Astrocyte (in vitro differentiated cells and primary cell): ENCODE results near the gene TNKS1BP1.

Experiments
- EZH2 ChIP-seq: IDR thresholded peaks from 2 replicates; pipeline ENCODE4 v1.6.1; 2012; ENCODE audit warnings: mild to moderate bottlenecking, low read length, inconsistent platforms; ENCODE audit not compliant: insufficient read depth
- TF ChIP-seq, protein P1 (sequence below): IDR thresholded peaks from 2 replicates; pipeline ENCODE4 v1.5.1; 2011; ENCODE audit warnings: low read depth, mild to moderate bottlenecking, inconsistent platforms, low read length, moderate library complexity; ENCODE audit not compliant: insufficient read depth

DNA sequence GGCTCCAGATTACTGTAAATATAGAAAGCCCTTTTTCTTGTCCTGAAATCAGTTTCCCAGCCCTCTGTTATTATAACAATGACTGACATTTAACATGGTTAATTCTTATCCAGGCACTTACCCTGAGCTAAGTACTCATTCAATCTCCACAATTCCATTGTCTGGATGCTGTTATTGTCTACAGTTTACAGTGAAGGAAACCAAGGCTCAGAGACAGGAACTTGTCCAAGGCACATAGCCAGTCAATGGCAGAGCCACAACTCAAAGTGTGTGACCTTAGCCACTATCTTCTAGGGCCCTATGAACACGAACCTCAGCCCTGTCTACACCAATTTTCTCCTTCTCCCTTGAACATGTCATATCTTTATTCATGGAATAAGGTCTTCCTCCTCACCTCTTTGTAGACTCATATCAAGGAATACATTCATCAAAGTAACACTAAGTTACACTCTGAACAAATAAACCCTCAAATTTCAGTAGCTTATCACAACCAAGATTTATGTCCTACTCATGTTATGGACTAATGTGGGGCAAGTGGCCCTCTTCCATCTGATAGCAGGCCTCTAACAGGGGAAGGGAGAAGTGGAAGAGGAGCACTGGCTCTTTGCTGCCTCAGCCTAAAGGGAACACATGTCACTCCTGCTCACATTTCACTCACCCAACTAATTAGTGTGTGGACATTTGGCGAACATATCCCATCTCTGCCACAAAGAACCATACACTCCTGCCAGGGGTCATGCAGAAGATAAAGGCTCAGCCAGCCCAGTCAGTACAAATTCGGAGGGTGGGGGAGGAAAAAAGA, 48.4 kb downstream of the TNKS1BP1 start:
- TF ChIP-seq, protein P1, sequence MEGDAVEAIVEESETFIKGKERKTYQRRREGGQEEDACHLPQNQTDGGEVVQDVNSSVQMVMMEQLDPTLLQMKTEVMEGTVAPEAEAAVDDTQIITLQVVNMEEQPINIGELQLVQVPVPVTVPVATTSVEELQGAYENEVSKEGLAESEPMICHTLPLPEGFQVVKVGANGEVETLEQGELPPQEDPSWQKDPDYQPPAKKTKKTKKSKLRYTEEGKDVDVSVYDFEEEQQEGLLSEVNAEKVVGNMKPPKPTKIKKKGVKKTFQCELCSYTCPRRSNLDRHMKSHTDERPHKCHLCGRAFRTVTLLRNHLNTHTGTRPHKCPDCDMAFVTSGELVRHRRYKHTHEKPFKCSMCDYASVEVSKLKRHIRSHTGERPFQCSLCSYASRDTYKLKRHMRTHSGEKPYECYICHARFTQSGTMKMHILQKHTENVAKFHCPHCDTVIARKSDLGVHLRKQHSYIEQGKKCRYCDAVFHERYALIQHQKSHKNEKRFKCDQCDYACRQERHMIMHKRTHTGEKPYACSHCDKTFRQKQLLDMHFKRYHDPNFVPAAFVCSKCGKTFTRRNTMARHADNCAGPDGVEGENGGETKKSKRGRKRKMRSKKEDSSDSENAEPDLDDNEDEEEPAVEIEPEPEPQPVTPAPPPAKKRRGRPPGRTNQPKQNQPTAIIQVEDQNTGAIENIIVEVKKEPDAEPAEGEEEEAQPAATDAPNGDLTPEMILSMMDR: no peak
- TF ChIP-seq EZH2: no peak
